Measurements from ENCODE around the gene CERK. TPM values are rescaled to one million over a fixed set of nuclear protein-coding genes. Genes with fewer than 3 reads are reported as not detected.
A peak's percentile ranks its signal among the peaks of the same experiment; 100 is the strongest.

The CERK gene
- total RNA-seq, 1 donor: 28.2 TPM

DNA sequence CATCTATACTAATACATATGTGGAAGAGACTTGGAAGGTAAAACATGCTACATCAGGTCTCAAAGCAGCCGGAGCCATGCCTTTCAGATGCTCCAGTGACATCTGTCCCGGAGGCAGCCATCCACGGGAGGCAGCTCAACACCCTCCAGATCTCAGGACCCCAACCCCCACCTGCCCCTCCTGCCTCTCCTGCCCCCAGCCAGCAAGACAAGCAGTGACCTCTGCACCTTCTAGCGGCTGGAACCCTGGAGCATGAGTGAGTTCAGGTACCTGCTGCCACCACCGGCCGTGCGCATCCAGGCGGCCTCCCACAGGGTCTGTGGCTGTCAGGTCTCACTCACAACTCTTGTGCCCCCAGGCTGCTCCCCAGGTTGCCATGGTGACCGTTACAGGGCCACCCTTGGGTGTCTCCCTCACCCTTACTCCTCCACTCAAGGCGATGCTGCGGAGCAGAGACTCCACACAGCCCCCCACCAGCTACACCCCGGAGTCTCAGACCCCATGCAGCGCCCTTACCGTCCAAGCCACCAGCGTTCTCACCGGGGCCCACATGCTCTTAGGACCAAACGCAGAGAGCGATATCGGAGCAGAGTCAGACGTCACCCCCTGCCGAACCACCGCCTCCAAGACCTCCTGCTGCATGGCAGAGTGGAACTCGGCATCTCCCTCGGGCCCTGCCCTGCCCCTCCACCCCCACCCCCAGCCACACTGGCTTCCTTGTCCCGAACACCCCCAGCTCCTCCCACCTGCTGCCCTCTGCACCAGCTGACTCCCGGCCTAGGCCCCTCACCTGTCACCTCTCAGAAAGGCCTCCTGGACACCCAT is 34.7 kb downstream of the CERK start:
- DNase-seq (ENCODE audit: insufficient read length, low spot score, missing footprints): peak; percentile 18
- H3K27me3 ChIP-seq (ENCODE audit: insufficient read depth, low read length): no peaks in the 10 kb centered on the region
- H3K4me2 ChIP-seq (ENCODE audit: insufficient read depth, low read length): no peak overlapping the region
- no peak overlapping the region for H3K4me3 ChIP-seq (ENCODE audit: insufficient read depth, low read length)
- H3K79me2 ChIP-seq (ENCODE audit: insufficient read depth, low read length): no peaks in the 10 kb centered on the region
- peaks cover 3% of the 10 kb centered on the region for H4K20me1 ChIP-seq (ENCODE audit: insufficient read depth, low read length)
- H3K36me3 ChIP-seq (ENCODE audit: insufficient read depth, low read length): peaks cover 32% of the 10 kb centered on the region
- H3K27ac ChIP-seq (ENCODE audit: low read depth, low read length): no peak overlapping the region
- no peaks in the 10 kb centered on the region for H3K4me1 ChIP-seq (ENCODE audit: insufficient read depth, low read length)
- H3K9me3 ChIP-seq (ENCODE audit: low read depth, low read length): no peaks in the 10 kb centered on the region
- H2AFZ ChIP-seq (ENCODE audit: low read length): no peak overlapping the region
- TF ChIP-seq, protein P1, sequence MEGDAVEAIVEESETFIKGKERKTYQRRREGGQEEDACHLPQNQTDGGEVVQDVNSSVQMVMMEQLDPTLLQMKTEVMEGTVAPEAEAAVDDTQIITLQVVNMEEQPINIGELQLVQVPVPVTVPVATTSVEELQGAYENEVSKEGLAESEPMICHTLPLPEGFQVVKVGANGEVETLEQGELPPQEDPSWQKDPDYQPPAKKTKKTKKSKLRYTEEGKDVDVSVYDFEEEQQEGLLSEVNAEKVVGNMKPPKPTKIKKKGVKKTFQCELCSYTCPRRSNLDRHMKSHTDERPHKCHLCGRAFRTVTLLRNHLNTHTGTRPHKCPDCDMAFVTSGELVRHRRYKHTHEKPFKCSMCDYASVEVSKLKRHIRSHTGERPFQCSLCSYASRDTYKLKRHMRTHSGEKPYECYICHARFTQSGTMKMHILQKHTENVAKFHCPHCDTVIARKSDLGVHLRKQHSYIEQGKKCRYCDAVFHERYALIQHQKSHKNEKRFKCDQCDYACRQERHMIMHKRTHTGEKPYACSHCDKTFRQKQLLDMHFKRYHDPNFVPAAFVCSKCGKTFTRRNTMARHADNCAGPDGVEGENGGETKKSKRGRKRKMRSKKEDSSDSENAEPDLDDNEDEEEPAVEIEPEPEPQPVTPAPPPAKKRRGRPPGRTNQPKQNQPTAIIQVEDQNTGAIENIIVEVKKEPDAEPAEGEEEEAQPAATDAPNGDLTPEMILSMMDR (IDR thresholded peaks at IDR 0.05; ENCODE audit: extremely low read depth, low read depth, low read length): no peak

DNA sequence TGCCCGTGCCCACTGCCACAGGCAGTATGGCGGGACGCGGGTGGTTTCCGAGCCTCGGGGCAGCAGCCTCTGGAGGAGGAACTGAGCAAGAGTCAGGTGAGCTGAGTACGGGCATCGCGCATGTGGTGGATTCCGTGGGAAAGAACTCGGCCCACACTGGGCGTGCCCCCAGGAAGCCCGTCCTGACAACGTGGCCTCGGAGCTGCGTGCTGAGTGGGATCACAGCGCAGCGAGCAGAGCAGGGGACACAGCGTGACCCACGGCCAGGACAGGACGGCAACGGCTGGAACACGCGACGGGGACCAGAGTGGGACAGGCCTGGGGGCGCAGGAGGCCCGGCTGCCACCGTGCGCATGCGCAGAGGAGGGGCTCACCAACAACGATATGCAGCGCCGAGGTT is 36.8 kb downstream of the CERK start:
- Histone ChIP-seq H4K20me1 (ENCODE audit: insufficient read depth, low read length) (no peaks in the 10 kb centered on the region), H3K9me3 (ENCODE audit: low read depth, low read length) (no peaks in the 10 kb centered on the region), H3K4me2 (ENCODE audit: insufficient read depth, low read length) (no peak overlapping the region), H3K79me2 (ENCODE audit: insufficient read depth, low read length) (no peaks in the 10 kb centered on the region), H3K27me3 (ENCODE audit: insufficient read depth, low read length) (no peaks in the 10 kb centered on the region), H3K27ac (ENCODE audit: low read depth, low read length) (no peak overlapping the region), H3K36me3 (ENCODE audit: insufficient read depth, low read length) (peaks cover 31% of the 10 kb centered on the region), H2AFZ (ENCODE audit: low read length) (no peak overlapping the region), H3K4me1 (ENCODE audit: insufficient read depth, low read length) (no peaks in the 10 kb centered on the region), H3K4me3 (ENCODE audit: insufficient read depth, low read length) (no peak overlapping the region)
- TF ChIP-seq, protein P1 (IDR thresholded peaks at IDR 0.05; ENCODE audit: extremely low read depth, low read depth, low read length): no peak
- peak; percentile 60 for DNase-seq (ENCODE audit: insufficient read length, low spot score, missing footprints)

DNA sequence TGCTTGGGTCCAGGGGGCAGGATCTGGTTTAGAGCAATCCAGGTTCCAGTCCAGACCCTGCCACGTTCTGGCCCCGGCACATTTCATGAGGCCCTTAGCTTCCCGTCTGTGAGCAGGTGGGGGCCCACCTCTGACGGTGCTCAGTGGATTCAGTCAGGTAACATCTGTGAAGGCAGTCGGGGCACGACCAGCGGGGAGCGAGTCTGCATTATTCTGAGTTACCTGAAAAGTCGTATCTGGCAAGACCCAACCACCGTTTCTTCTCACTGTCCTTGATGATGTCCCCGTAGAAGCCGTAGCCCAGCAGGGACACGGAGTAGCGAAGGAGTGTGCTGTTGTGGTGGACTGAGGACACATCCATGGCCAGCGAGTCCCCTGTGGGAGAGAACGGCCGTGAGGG is 39.0 kb downstream of the CERK start:
- peaks cover 47% of the 10 kb centered on the region for H3K36me3 ChIP-seq (ENCODE audit: insufficient read depth, low read length)
- H4K20me1 ChIP-seq (ENCODE audit: insufficient read depth, low read length): no peaks in the 10 kb centered on the region
- TF ChIP-seq, protein P1 (IDR thresholded peaks at IDR 0.05; ENCODE audit: extremely low read depth, low read depth, low read length): no peak
- H2AFZ ChIP-seq (ENCODE audit: low read length): no peak overlapping the region
- no peak overlapping the region for H3K4me3 ChIP-seq (ENCODE audit: insufficient read depth, low read length)
- no peak overlapping the region for H3K27ac ChIP-seq (ENCODE audit: low read depth, low read length)
- H3K4me2 ChIP-seq (ENCODE audit: insufficient read depth, low read length): no peak overlapping the region
- no peaks in the 10 kb centered on the region for H3K27me3 ChIP-seq (ENCODE audit: insufficient read depth, low read length)
- H3K79me2 ChIP-seq (ENCODE audit: insufficient read depth, low read length): no peaks in the 10 kb centered on the region
- no peaks in the 10 kb centered on the region for H3K9me3 ChIP-seq (ENCODE audit: low read depth, low read length)
- peak; percentile 41 for DNase-seq (ENCODE audit: insufficient read length, low spot score, missing footprints)
- H3K4me1 ChIP-seq (ENCODE audit: insufficient read depth, low read length): no peaks in the 10 kb centered on the region

- H4K20me1 ChIP-seq (ENCODE audit: insufficient read depth, low read length): no peaks in the 10 kb centered on the region
- H3K27ac ChIP-seq (ENCODE audit: low read depth, low read length): no peak overlapping the region
- no peaks in the 10 kb centered on the region for H3K79me2 ChIP-seq (ENCODE audit: insufficient read depth, low read length)
- H3K9me3 ChIP-seq (ENCODE audit: low read depth, low read length): no peaks in the 10 kb centered on the region
- no peaks in the 10 kb centered on the region for H3K27me3 ChIP-seq (ENCODE audit: insufficient read depth, low read length)
- H2AFZ ChIP-seq (ENCODE audit: low read length): no peak overlapping the region
- H3K4me1 ChIP-seq (ENCODE audit: insufficient read depth, low read length): no peaks in the 10 kb centered on the region
- H3K4me2 ChIP-seq (ENCODE audit: insufficient read depth, low read length): no peak overlapping the region
- H3K4me3 ChIP-seq (ENCODE audit: insufficient read depth, low read length): no peak overlapping the region
- TF ChIP-seq, protein P1 (IDR thresholded peaks at IDR 0.05; ENCODE audit: extremely low read depth, low read depth, low read length): no peak
- DNase-seq (ENCODE audit: insufficient read length, low spot score, missing footprints): peak; percentile 62
- peaks cover 53% of the 10 kb centered on the region for H3K36me3 ChIP-seq (ENCODE audit: insufficient read depth, low read length)
These were observed 40.1 kb downstream of the CERK start for GRCh38 chr22:46697811-46698515.
